A549 (cell line): Measurements from ENCODE around the gene HAND2. TPM values are rescaled to one million over a fixed set of nuclear protein-coding genes. Genes with fewer than 3 reads are reported as not detected.

Source experiments
- ATAC-seq, 2 experiments: fragments of 200-7000 bp in 1 of 2; fragments of >200 bp in 1 of 2; cut with Nextera tagmentation in 1 of 2; cut with Tn5 transposase in 1 of 2; 3 replicates each; pipeline versions ENCODE4 v1.8.0 to v1.9.1; 2018 to 2020; ENCODE audit warnings: mild to moderate bottlenecking in 1 of 2, moderate library complexity in 1 of 2
- CTCF ChIA-PET: fragments of 300-600 bp; sonication (Branson Sonifier 250); formaldehyde crosslinking; extraction: SDS; loops from one replicate; lab custom pipeline; 2021; ENCODE audit warnings: antibody characterized with exemption, inconsistent platforms; lab: Yijun Ruan, JAX
- POLR2A ChIA-PET: fragments of 350-600 bp; formaldehyde crosslinking; extraction: SDS; loops from one replicate; lab custom pipeline; 2021; ENCODE audit warnings: antibody characterized with exemption, inconsistent platforms; lab: Yijun Ruan, JAX
- DNase-seq, 2 experiments: peaks; one replicate each; pipeline versions ENCODE4 v3.0.0 to v3.0.0-alpha.2; 2011 to 2016; ENCODE audit warnings: low read depth in 1 of 2, low spot score in 1 of 2
- FAIRE-seq: peaks from 2 replicates; lab custom pipeline; 2011; peaks lifted over from hg19 to GRCh38; lab: Jason Lieb, UNC
- H3K27ac ChIP-seq, 2 experiments: fragments of >200 bp; sonication (Bioruptor Twin); formaldehyde crosslinking; 3 replicates each; pipeline ENCODE4 v1.5.1; 2016 to 2017
- H3K4me1 ChIP-seq: fragments of >200 bp; sonication (Bioruptor Twin); formaldehyde crosslinking; 3 replicates; pipeline ENCODE4 v1.6.1; 2016
- H3K4me2 ChIP-seq: fragments of >200 bp; sonication (Bioruptor Twin); formaldehyde crosslinking; 3 replicates; pipeline ENCODE4 v1.6.1; 2016
- H3K4me3 ChIP-seq: fragments of >200 bp; sonication (Bioruptor Twin); formaldehyde crosslinking; 3 replicates; pipeline ENCODE4 v1.5.1; 2016
- H3K9me3 ChIP-seq: fragments of >200 bp; sonication (Bioruptor Twin); formaldehyde crosslinking; 3 replicates; pipeline ENCODE4 v1.6.1; 2016
- CBX8 ChIP-seq: fragments of 200-600 bp; sonication (generic); IDR thresholded peaks from 2 replicates; pipeline ENCODE4 v1.6.1; 2016
- CHD4 ChIP-seq: fragments of 200-600 bp; sonication (generic); IDR thresholded peaks from 2 replicates; pipeline ENCODE4 v1.6.1; 2016; ENCODE audit warnings: antibody characterized with exemption, mild to moderate bottlenecking, borderline replicate concordance
- EHF ChIP-seq: fragments of 250-450 bp; sonication (Bioruptor Pico); IDR thresholded peaks from 2 replicates; pipeline ENCODE4 v1.5.0; 2020; ENCODE audit warnings: mild to moderate bottlenecking
- EHMT2 ChIP-seq: fragments of 200-600 bp; sonication (generic); IDR thresholded peaks from 2 replicates; pipeline ENCODE4 v1.6.1; 2016; ENCODE audit warnings: antibody characterized with exemption, low read depth, mild to moderate bottlenecking, moderate library complexity
- ELK1 ChIP-seq: fragments of 150-350 bp; IDR thresholded peaks from 2 replicates; pipeline ENCODE4 v1.6.1; 2014; ENCODE audit warnings: low read depth, mild to moderate bottlenecking, low read length
- HDAC2 ChIP-seq: fragments of 200-600 bp; sonication (generic); IDR thresholded peaks from 2 replicates; pipeline ENCODE4 v1.6.1; 2016
- HES2 ChIP-seq: fragments of >200 bp; sonication (Bioruptor Twin); formaldehyde crosslinking; IDR thresholded peaks from 2 replicates; pipeline ENCODE4 v1.6.1; 2016
- HEYL ChIP-seq: fragments of 250-450 bp; sonication (Bioruptor Pico); IDR thresholded peaks from 2 replicates; pipeline ENCODE4 v1.8.0; 2021; ENCODE audit warnings: mild to moderate bottlenecking, moderate library complexity
- HOXA7 ChIP-seq: fragments of 250-450 bp; sonication (Bioruptor Pico); IDR thresholded peaks from 2 replicates; pipeline ENCODE4 v1.5.0; 2020; ENCODE audit warnings: mild to moderate bottlenecking, moderate library complexity
- HOXB13 ChIP-seq: fragments of 250-450 bp; sonication (Bioruptor Pico); IDR thresholded peaks from 2 replicates; pipeline ENCODE4 v1.5.0; 2020; ENCODE audit warnings: low read depth, mild to moderate bottlenecking, moderate library complexity
- JUN ChIP-seq, 2 experiments: fragments of >200 bp; sonication (Bioruptor Twin); formaldehyde crosslinking; IDR thresholded peaks; 2 replicates in 1 of 2; 3 replicates in 1 of 2; pipeline ENCODE4 v1.6.1; 2016 to 2017
- MAFK ChIP-seq: fragments of 450-650 bp; IDR thresholded peaks from 2 replicates; pipeline ENCODE4 v1.6.1; 2014; ENCODE audit not compliant: partially characterized antibody
- MAX ChIP-seq: IDR thresholded peaks from 2 replicates; pipeline ENCODE4 v1.6.1; 2012
- MAZ ChIP-seq: fragments of 150-350 bp; IDR thresholded peaks from 2 replicates; pipeline ENCODE4 v1.6.1; 2014; ENCODE audit warnings: antibody characterized with exemption, low read depth, low read length, borderline replicate concordance
- MYC ChIP-seq: IDR thresholded peaks from 2 replicates; pipeline ENCODE4 v1.6.1; 2012; ENCODE audit warnings: mild to moderate bottlenecking, inconsistent platforms, low read length, improper control_type of control experiment, borderline replicate concordance
- PHF8 ChIP-seq: fragments of 200-600 bp; sonication (generic); IDR thresholded peaks from 2 replicates; pipeline ENCODE4 v1.6.1; 2016; ENCODE audit warnings: low read depth, mild to moderate bottlenecking, antibody characterized with exemption, moderate library complexity, borderline replicate concordance
- POLR2AphosphoS2 ChIP-seq: conservative IDR thresholded peaks from 2 replicates; pipeline ENCODE4 v1.6.1; 2012; ENCODE audit warnings: low read length, improper control_type of control experiment, inconsistent platforms
- RNF2 ChIP-seq: fragments of 200-600 bp; sonication (generic); IDR thresholded peaks from 2 replicates; pipeline ENCODE4 v1.6.1; 2016; ENCODE audit warnings: low read depth, mild to moderate bottlenecking, antibody characterized with exemption, moderate library complexity, borderline replicate concordance
- SREBF2 ChIP-seq: fragments of 450-650 bp; IDR thresholded peaks from 2 replicates; pipeline ENCODE4 v1.6.1; 2014; ENCODE audit warnings: mild to moderate bottlenecking, moderate library complexity
- TFCP2L1 ChIP-seq: fragments of 250-450 bp; sonication (Bioruptor Pico); IDR thresholded peaks from 2 replicates; pipeline ENCODE4 v1.5.0; 2021; ENCODE audit warnings: mild to moderate bottlenecking
- TP53 ChIP-seq: fragments of 250-450 bp; sonication (Bioruptor Pico); IDR thresholded peaks from 2 replicates; pipeline ENCODE4 v1.5.0; 2021; ENCODE audit warnings: mild to moderate bottlenecking, moderate library complexity
- ZC3H11A ChIP-seq: fragments of 450-650 bp; IDR thresholded peaks from 2 replicates; pipeline ENCODE4 v1.6.1; 2014; ENCODE audit warnings: antibody characterized with exemption, mild to moderate bottlenecking
- WGBS: methylation state at CpG from one replicate; pipeline ENCODE4 v1.1.6; 2017; ENCODE audit errors: missing lambda C conversion rate; 5-methylcytosine and 5-hydroxymethylcytosine counted together
- polyA plus RNA-seq, 4 experiments: library from polyadenylated mRNA; depleted of rRNA in 3 of 4; stranded (reverse); fragments of >200 nt; fragmentation: RNase III in 1 of 4; extraction: RNeasy Plus Mini Kit Qiagen cat#74134 plus additional on column Dnase treatment in 1 of 4; gene quantifications; 2 replicates in 3 of 4; 3 replicates in 1 of 4; pipeline ENCODE4 v1.2.3, GENCODE V29; 2011 to 2017
- TF ChIP-seq, protein P1 (sequence below): fragments of 200-600 bp; sonication (generic); IDR thresholded peaks from 2 replicates; pipeline ENCODE4 v1.6.1; 2016; ENCODE audit warnings: antibody characterized with exemption, mild to moderate bottlenecking, moderate library complexity

The HAND2 gene
- polyA plus RNA-seq, 2 of the 4 experiments (the other 2 are of a cell fraction): 0.44 to 0.63 TPM

GRCh38 chr4:173526027-173526482 is 4.0 kb downstream of the HAND2 start:
- H3K4me2 ChIP-seq: no peak overlapping the region
- FAIRE-seq (no peak), ATAC-seq (no peak), DNase-seq (no peak)
- CTCF ChIA-PET: interaction anchor here (1.2 kb wide), 1 partner anchor 20 kb away, joined by 3 read pairs; no protein-coding TSS in a partner anchor
- H3K9me3 ChIP-seq: no peaks in the 10 kb centered on the region
- no peak overlapping the region for H3K4me3 ChIP-seq
- WGBS: 70% methylated on average over 9 of the region's 10 CpGs
- POLR2A ChIA-PET: no interaction called here
- peaks cover 2% of the 10 kb centered on the region; the same call in 1 of the 3 replicates for H3K4me1 ChIP-seq
- no peak for TF ChIP-seq RNF2
- no peak for TF ChIP-seq TFCP2L1 (CRISPR knock-in tag)
- TF ChIP-seq, protein P1, sequence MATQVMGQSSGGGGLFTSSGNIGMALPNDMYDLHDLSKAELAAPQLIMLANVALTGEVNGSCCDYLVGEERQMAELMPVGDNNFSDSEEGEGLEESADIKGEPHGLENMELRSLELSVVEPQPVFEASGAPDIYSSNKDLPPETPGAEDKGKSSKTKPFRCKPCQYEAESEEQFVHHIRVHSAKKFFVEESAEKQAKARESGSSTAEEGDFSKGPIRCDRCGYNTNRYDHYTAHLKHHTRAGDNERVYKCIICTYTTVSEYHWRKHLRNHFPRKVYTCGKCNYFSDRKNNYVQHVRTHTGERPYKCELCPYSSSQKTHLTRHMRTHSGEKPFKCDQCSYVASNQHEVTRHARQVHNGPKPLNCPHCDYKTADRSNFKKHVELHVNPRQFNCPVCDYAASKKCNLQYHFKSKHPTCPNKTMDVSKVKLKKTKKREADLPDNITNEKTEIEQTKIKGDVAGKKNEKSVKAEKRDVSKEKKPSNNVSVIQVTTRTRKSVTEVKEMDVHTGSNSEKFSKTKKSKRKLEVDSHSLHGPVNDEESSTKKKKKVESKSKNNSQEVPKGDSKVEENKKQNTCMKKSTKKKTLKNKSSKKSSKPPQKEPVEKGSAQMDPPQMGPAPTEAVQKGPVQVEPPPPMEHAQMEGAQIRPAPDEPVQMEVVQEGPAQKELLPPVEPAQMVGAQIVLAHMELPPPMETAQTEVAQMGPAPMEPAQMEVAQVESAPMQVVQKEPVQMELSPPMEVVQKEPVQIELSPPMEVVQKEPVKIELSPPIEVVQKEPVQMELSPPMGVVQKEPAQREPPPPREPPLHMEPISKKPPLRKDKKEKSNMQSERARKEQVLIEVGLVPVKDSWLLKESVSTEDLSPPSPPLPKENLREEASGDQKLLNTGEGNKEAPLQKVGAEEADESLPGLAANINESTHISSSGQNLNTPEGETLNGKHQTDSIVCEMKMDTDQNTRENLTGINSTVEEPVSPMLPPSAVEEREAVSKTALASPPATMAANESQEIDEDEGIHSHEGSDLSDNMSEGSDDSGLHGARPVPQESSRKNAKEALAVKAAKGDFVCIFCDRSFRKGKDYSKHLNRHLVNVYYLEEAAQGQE: no peak
- TF ChIP-seq POLR2AphosphoS2: no peak
- no peak for TF ChIP-seq CHD4
- TF ChIP-seq EHF (CRISPR knock-in tag): no peak
- TF ChIP-seq MAZ: no peak
- TF ChIP-seq SREBF2: no peak
- no peak for TF ChIP-seq HOXA7 (CRISPR knock-in tag)
- TF ChIP-seq MAFK: no peak
- TF ChIP-seq JUN (IDR thresholded peaks at IDR 0.05): no peak
- TF ChIP-seq HEYL (CRISPR knock-in tag): no peak
- no peak for TF ChIP-seq CBX8
- no peak for TF ChIP-seq MYC
- TF ChIP-seq MAX: no peak
- no peak for TF ChIP-seq ELK1
- TF ChIP-seq ZC3H11A: no peak
- TF ChIP-seq EHMT2: no peak
- no peak overlapping the region for H3K27ac ChIP-seq

DNA sequence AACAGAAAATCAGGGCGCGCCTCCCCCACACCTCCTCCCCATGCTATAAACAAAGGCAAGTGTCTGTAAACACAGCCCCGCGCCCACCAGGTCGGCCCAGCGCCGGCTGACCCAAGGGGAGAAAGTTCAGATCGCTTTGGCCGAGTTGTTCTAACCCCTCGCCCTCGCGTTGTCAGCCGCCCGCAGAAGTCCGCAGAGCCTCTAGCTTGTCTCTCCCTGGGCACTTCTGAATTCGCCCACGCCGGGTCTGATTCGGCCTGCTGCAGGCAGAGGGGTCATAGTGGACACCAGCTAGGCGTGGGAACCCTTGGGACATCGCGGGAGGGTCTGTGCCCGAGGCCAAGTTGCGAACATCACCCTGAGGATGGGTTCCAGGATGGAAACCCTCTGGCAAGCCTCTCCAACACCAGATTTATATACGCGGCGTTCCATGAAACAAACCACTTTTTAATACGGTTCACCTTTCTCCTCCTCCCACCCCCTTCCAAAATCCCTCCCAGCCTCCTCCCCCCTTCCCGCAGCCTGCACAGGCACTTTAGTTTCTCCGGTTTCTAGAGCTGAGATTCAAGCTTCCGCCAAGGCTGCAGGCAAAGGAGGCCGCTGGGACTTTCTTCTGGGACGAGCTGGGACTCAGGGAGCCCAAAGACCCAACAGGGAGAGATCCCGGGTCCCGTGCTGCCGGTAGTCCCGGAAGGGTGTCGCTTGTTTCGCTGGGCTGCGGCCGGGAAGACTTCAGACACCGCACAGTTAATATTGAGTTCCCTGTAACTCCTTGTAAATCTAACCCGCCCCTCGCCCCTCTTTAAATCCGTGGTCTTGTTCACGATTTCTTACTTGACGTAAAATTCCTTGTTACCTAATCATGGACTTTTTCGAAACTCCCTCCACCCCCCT is 4.7 kb downstream of the HAND2 start:
- POLR2A ChIA-PET: no interaction called here
- no peak for ATAC-seq
- WGBS: 82% methylated on average over 33 of the region's 48 CpGs
- no peak for TF ChIP-seq PHF8
- TF ChIP-seq HDAC2: no peak
- no peak for TF ChIP-seq MAFK
- no peak for TF ChIP-seq HES2
- TF ChIP-seq TP53: no peak
- TF ChIP-seq HOXB13 (CRISPR knock-in tag): no peak
- TF ChIP-seq, all 56 proteins: peak for 0
- H3K4me2 ChIP-seq: no peak overlapping the region
- H3K27ac ChIP-seq: no peak overlapping the region
- DNase-seq: no peak
- H3K4me3 ChIP-seq: no peak overlapping the region
- H3K9me3 ChIP-seq: no peaks in the 10 kb centered on the region
- no peak for FAIRE-seq
- CTCF ChIA-PET: interaction anchor here (1.2 kb wide), 1 partner anchor 20 kb away, joined by 3 read pairs; no protein-coding TSS in a partner anchor
- no peaks in the 10 kb centered on the region; the same call in 2 of the 3 replicates for H3K4me1 ChIP-seq
